Brain pericyte (primary cell): ENCODE results near the gene PRKRA.
"Not testable (repeated sequence)": the region's sequence is repeated elsewhere in the genome, so short reads cannot be mapped to it uniquely, and the experiment has no call there.

Source experiments
- DNase-seq: peaks from one replicate; pipeline ENCODE4 v3.0.0-alpha.2; 2012; ENCODE audit warnings: low read depth, low spot score

The PRKRA gene

DNA sequence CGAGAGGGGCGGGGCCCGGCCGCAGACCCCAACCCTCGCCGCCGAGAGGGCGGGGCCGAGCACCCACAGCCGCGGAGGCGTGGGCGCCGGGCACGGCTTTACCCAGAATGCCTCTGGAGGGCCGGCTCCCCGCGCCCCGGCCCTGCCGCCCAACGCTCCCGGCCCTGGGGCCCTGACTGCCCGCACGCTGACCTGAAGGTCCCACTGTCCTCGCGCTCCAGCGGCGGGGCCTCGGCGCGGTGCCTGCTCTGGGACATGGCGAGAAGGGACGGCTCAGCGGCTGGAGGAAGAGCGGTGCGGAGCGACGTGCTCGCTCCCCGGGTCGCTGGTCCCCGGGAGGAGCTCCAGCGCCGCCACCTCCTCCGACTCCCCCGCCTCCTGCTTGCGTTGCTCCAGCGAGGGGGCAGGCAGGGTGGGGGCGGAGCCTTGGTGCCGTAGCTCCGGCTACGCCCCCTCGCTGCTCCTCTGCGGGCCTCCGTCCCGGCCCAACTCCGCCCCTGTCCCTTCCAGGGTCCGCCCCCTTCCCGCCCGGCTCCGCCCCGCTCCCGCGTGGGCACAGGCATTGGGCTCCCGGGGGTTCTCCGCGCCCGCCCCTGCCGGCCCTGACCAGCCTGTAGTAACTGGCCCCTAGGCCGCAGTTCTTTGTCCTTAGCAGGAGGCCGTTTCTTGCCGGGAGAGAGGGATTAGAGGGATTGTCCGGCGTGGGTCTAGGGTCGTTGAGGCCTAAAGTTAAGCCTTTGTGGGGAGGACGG, at the start of gene PRKRA, which contains the start of gene PJVK:
PRKRA (minus strand) TSS at position 402 of the 752 bp plus-strand sequence; CDS start at position 257, 145 bp downstream.
PJVK (plus strand) TSS at position 605 of the 752 bp plus-strand sequence. CDS start 2,032 bp downstream, outside the sequence.
- DNase-seq: peak; percentile 93

GRCh38 chr2:178499640-178500039, 48.7 kb upstream of the PRKRA start:
- DNase-seq: no peak

DNA sequence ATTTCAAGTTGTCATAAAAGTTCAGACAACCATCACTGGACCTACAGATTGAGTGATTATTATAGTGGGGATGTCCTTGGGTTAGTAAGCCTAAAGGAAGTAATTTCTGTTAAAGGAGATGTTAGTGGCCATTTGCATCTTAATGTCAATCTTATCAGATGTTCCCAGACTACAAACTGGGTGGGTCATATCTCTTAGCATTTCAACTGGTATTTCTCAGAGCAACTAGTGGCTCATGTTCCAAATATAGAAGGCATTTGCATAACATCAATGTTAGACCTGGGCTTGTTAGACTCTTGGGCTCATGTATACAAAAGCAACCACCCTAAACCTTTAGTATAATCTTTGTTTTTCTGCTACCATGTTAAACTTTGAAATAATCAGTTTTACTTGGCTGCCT, 47.2 kb upstream of the PRKRA start:
- DNase-seq: no peak

DNA sequence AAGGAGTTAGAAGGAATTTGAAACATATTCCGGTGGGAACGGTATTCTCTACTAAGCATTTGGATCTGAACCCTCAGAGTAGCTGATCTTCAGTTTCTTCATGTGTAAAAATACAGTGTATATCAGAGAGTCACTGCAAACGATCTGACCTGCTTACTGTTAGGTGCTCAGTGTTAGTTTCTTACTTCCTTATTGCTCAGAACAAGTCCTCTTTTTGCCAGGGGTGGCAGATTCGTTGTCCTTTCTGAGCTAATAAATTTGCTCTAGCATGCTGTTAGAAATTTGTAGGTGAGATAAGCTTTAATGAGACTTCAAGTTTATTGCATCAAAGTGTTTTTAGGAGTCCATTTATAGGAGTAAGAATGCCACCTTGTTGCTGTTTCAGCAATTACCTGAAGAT, 45.1 kb upstream of the PRKRA start:
- DNase-seq: no peak

GRCh38 chr2:178491612-178492011, 40.6 kb upstream of the PRKRA start:
- no peak for DNase-seq

DNA sequence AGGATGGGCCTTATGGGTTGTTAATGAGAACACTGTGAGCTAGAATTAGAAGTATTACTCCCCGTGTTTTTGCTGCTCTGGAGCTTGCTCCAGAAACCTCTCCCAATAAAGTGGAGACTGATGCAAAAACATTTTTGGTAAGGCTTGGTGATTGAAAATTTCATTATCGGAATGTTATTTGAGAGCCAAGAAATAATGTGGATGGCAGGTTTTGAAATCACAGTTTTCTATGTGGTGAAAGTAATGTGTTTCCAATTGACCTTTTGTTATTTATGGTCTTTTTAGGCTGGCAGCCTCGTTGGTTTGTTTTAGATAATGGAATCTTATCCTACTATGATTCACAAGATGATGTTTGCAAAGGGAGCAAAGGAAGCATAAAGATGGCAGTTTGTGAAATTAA, 34.4 kb upstream of the PRKRA start:
- DNase-seq: no peak

DNA sequence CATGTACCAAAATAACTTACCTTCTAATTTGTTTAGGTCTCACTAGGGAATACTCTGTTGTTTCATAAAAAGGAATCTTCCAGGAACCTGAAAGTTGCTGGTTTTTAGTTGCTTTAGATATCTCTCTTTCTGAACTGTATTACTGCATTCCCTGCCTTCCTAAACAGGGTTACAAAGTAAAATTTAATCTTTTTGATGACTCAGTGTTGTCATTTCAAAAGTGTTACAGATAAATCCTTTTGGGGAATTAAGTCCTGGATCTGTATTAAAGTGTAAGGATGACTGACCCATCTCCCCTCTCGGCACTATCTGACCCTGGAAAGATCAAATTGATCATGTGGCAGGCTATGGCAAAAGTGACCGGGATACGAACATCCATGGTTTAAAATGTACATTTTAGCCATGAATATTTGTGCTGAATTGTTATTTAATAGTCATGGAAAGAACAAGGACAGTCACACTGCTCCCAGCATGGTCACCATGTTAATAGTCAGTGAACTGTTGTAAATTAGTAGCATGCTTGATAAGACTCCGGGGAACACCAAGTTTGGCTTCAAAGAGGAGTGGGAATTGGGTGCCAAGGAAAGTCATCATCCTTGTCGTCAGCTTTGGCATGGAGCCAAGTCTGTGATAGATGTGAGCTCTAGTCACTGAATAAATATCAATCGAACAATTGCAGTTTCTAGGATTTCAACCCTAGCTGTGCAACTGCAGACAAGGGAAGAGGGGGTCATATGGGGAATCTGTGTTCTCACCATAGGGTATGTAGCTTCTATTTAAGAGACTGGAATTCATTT, 33.5 kb upstream of the PRKRA start:
- no peak for DNase-seq

DNA sequence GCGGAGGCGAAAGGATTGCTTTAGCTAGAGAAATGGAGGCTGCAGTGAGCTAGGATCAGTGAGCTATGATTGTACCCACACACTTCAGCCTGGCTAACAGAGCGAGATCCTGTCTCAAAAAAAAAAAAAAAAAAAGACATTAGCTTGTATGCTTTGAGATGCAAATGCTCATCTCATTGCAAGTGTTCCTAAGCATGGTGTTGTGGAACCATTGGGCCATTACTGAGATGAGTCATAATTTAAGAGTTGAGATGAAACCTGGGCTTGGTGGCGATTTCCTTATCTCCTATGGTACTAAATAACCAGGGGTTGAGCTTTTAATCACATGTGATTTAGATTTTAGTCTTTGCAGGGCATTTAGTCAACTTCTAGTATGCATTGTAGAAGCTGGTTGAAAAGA, 31.5 kb upstream of the PRKRA start:
- DNase-seq: no peak

GRCh38 chr2:178480227-178481181, 29.5 kb upstream of the PRKRA start, which contains the start of gene PLEKHA3:
Gene PLEKHA3, plus strand, starts transcription at chr2:178480457. Its CDS starts 413 bp downstream, at chr2:178480870.
- peak; percentile 83 for DNase-seq

GRCh38 chr2:178479758-178480226, 28.8 kb upstream of the PRKRA start:
- DNase-seq: no peak

- DNase-seq: no peak
These were observed 28.3 kb upstream of the PRKRA start for GRCh38 chr2:178479275-178479616.

DNA sequence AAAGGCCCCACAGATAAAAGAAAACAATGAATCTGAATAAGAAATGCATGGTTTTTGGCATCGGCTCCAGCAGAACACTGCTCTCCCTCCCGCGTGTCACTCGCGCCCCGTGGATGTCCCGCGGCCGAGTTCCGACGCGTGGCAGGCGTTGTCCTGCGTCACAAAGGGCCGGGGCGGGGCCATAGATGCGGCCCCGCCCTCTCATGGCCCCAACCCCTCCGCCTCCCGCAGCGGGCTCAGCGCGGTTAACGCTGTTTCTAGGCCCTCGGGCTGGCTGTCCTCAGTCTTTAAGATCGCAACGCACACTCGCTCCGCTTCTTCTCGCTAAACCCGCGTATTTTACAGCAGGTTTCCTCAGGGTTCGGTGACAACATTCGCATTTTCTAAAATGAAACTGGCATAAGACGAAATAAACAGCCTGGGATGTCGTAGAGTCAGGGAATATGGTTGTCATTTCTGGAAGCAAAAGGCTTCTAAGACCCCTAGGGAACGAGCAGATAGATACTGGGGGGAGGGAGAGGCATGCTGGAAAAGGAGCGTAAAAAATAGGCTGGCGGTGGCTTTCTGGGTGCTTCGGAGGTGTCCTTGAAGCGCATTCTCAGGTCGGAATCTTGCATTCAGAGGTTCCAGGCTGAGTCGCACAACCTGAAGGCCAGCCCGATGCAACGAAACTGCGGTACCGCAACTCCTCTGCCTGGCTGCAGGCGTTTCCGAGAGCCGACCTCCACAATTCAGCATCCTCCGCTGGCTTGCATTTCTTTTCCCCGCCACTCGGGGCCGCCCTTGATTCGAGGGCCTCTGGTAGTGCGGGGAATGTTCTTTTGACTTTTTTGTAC, 27.7 kb upstream of the PRKRA start, which contains the start of gene FKBP7:
FKBP7 (minus strand) TSS at position 162 of the 836 bp plus-strand sequence; CDS start at position 61, 101 bp downstream.
- DNase-seq: peak; percentile 33

GRCh38 chr2:178478130-178478438, 27.1 kb upstream of the PRKRA start:
- DNase-seq: no peak

GRCh38 chr2:178477443-178478129, 26.6 kb upstream of the PRKRA start:
- no peak for DNase-seq

DNA sequence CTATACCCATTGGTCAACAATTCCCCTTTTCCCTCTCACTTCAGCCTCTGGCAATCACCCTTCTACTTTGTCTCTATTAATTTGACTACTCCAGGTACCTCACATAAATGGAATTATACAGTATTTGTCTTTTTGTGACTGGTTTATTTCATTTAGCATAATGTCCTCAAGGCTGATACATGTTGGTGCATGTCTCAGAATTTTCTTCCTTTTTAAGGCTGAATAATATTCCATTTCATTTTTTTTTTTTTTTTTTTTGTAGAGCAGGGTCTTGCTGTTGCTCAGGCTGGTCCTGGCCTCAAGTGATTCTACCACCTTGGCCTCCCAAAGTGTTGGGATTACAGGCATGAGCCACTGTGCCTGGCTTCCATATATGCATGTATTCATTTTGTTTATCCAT, 25.5 kb upstream of the PRKRA start:
- DNase-seq: no peak

DNA sequence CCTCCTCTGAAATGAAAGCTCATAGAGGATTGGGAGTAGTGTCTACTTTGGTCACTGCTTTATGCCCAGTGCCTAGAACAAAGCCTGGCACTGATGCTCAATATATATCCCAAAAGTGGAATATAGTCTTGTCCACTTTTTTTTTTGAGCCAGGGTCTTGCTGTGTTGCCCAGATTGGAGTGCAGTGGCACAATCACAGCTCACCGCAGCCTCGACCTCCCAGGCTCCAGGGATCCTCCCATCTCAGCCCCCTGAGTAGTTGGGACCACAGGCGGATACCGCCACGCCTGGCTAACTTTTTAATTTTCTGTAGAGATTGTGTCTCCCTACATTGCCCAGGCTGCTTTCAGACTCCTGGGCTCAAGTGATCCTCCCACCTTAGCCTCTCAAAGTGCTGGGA, 23.6 kb upstream of the PRKRA start:
- no peak for DNase-seq

- no peak for DNase-seq
These were observed 23.0 kb upstream of the PRKRA start for GRCh38 chr2:178473931-178474330.

DNA sequence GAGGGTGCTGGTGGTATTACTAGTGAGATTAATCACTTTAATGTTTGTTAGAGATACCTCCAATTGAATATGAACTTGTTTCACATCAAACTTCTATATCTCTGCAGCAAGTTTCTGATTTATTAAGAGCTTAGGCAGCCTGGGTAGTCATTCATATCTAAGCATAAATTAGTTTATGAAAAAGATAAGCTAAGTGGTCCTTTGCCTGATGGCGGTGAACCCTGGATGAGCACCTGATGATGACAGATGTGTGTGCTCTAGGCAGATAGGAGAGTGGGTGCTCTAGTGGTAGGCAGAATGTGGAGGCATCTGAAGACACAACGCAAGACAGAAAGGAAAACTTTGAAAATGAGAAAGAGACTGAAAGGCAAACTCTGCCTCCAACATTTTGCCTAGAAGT, 22.4 kb upstream of the PRKRA start:
- no peak for DNase-seq

- DNase-seq: not testable (repeated sequence)
These were observed 20.3 kb upstream of the PRKRA start for GRCh38 chr2:178471313-178471712.

GRCh38 chr2:178469219-178469849, 18.4 kb upstream of the PRKRA start:
- no peak for DNase-seq
